Measurements from ENCODE around the gene SDK1. TPM values are rescaled to one million over a fixed set of nuclear protein-coding genes. Genes with fewer than 3 reads are reported as not detected.

SDK1 gene
- total RNA-seq, 2 experiments from 2014 or later, result 0.20 to 0.25 TPM

DNA sequence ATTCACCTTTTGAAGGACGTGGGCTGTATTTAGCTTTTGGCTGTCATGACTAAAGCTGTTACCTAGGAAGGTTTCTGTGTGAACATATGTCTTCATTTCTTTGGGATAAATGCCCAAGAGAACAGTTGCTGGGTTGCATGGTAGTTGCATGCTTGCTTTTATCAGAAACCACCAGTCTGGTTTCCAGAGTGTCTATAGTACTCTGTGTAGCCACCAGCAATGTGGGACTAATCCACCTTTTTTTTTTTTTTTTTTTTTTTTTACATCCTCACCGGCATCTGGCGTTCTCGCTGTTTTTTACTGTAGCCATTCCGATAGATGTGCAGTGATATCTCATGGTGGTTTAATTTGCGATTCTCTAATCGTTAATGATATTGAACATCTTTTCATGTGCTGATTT lies 297.8 kb downstream of the SDK1 start:
- Mint-ChIP-seq H3K4me1 (no peaks in the 10 kb centered on the region), H3K36me3 (no peaks in the 10 kb centered on the region), H3K9me3 (peaks cover 2% of the 10 kb centered on the region), H3K4me3 (no peak overlapping the region), H3K27ac (no peak overlapping the region), H3K27me3 (no peaks in the 10 kb centered on the region)
- POLR2A ChIA-PET, result no interaction called here
- DNase-seq (no peak), ATAC-seq (ENCODE audit: low read depth) (no peak)

DNA sequence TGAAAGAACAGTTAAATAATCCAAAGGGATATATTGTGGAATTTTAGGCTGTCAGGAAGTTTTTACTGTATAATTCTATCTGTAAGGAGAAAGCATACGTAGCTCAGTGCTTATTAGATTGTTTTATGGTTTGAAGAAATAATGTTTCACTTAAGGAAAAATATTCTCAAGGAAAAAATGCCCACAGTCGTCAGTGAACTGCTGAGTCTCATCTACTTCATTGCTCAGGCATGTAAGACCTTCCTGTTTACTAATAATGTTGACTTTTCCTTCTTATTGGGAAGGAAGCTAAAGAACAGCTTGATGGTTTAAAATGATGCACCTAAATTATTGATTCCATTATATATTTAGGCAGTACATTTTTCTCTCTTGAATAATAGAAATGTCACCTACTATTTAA lies 304.2 kb downstream of the SDK1 start:
- ATAC-seq (ENCODE audit: low read depth) (no peak), DNase-seq (no peak)
- H3K27ac Mint-ChIP-seq, result no peak overlapping the region
- POLR2A ChIA-PET, result interaction anchor here (0.6 kb wide), 1 partner anchor 155 kb away, joined by 3 read pairs; no protein-coding TSS in a partner anchor
- no peaks in the 10 kb centered on the region for H3K4me1 Mint-ChIP-seq
- peaks cover 4% of the 10 kb centered on the region for H3K9me3 Mint-ChIP-seq
- H3K36me3 Mint-ChIP-seq, result no peaks in the 10 kb centered on the region
- H3K4me3 Mint-ChIP-seq, result no peak overlapping the region
- peaks cover 6% of the 10 kb centered on the region for H3K27me3 Mint-ChIP-seq

DNA sequence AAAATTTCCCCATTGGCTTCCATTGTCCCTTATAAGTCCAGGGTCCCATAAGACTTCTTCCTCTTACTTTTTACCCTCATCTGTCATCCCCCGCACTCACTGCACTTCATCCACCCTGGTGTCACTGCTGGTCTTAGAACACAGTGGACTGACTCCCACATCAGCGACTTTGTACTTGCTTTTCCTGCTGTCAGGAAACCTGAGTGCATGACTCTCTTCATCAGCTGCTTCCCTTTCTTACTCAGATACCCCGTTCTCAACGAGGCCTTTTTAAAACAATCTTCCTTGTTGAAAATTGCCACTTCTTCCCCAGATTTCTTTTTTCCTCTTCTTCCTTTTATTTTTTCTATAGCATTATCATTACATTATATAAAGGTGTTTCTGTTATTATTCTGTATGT lies 305.4 kb downstream of the SDK1 start:
- ATAC-seq (ENCODE audit: low read depth), result no peak
- Mint-ChIP-seq H3K36me3 (no peaks in the 10 kb centered on the region), H3K27ac (no peak overlapping the region), H3K4me3 (no peak overlapping the region), H3K27me3 (peaks cover 6% of the 10 kb centered on the region), H3K4me1 (no peaks in the 10 kb centered on the region), H3K9me3 (peaks cover 4% of the 10 kb centered on the region)
- POLR2A ChIA-PET, result no interaction called here
- no peak for DNase-seq

DNA sequence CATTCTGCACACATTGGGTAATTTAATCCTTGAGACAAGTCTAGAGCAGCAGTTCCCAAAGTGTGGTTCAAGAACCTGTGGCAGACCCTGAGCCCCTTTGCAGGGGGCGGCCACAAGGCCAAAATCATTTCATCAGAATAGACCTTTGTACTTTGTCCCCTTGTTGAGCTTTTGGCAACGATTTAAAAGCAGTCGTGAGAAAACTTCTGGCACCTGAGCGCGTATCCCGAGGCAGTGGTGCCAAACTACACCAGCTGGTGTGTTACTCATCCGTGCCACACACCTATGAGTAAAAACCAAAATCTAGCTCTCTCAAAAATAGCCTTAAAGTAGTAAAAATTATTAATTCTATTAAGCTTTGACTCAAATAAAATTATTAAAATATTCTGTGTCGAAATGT lies 306.8 kb downstream of the SDK1 start:
- POLR2A ChIA-PET, result no interaction called here
- H3K27me3 Mint-ChIP-seq, result peaks cover 6% of the 10 kb centered on the region
- H3K9me3 Mint-ChIP-seq, result peaks cover 4% of the 10 kb centered on the region
- no peak overlapping the region for H3K27ac Mint-ChIP-seq
- no peak for DNase-seq
- no peaks in the 10 kb centered on the region for H3K4me1 Mint-ChIP-seq
- H3K4me3 Mint-ChIP-seq, result no peak overlapping the region
- ATAC-seq (ENCODE audit: low read depth), result no peak
- no peaks in the 10 kb centered on the region for H3K36me3 Mint-ChIP-seq

DNA sequence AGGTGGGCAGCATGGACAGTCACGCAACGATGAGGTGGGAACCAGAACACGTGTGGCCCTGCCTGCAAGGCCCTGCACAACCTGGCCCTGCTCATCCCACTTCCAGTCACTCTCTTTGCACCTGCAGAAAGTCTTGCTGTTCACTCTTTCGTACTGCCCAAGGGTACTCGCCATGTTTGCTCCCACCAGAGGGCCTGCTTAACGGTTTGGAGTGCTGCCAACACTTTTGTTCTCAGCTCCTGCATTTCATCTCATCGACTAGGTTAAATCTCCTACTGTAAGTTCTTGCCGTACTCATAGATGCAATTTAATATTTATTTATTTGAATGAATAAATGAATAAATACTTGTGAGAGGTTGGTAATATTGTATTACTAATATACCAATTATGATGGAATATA lies 315.3 kb downstream of the SDK1 start:
- H3K4me3 Mint-ChIP-seq, result no peak overlapping the region
- H3K36me3 Mint-ChIP-seq, result no peaks in the 10 kb centered on the region
- H3K9me3 Mint-ChIP-seq, result no peaks in the 10 kb centered on the region
- DNase-seq (no peak), ATAC-seq (ENCODE audit: low read depth) (no peak)
- POLR2A ChIA-PET, result interaction anchor here (0.6 kb wide), 1 partner anchor 9 kb away, joined by 3 read pairs; no protein-coding TSS in a partner anchor
- H3K27ac Mint-ChIP-seq, result no peak overlapping the region
- no peaks in the 10 kb centered on the region for H3K4me1 Mint-ChIP-seq
- H3K27me3 Mint-ChIP-seq, result no peaks in the 10 kb centered on the region

DNA sequence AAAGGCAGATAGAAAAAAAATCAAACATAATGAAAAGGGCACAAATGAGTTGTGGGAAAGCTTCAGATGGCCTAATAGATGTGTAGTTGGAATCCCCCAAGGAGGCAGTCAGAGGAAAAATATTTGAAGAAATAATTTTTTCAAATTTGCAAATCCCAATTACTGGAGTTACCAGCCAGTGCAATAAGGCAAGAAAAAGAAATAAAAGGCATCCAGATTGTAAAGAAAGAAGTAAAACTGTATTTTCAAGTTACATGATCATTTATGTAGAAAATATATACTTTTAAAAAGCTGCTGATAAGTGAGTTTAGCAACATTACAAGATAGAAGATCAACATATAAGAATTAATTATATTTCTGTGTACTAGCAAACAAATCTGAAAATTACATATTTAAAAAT lies 329.0 kb downstream of the SDK1 start:
- Mint-ChIP-seq H3K36me3 (no peaks in the 10 kb centered on the region), H3K27ac (no peak overlapping the region), H3K27me3 (no peaks in the 10 kb centered on the region), H3K9me3 (peaks cover 11% of the 10 kb centered on the region), H3K4me1 (no peaks in the 10 kb centered on the region), H3K4me3 (no peak overlapping the region)
- DNase-seq (no peak), ATAC-seq (ENCODE audit: low read depth) (no peak)
- POLR2A ChIA-PET, result no interaction called here

DNA sequence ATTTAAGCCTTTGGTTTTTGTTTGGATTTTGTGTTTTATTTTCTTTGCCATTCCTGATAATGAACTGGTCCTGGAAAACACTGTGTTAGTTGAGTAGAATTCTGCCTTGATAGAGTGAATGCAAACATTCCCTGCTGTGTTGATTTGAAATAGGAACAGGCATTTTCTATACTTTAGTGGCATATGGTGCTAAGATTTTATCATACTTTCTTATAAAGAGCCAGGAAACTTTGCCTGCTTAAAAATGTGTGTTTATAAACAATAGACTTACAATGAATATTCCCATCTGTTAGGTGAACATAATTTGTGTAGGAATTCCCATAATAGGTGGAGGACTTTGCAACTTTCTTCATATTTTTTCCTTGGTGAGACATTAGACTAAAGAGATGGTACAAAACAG lies 333.3 kb downstream of the SDK1 start:
- POLR2A ChIA-PET, result no interaction called here
- no peak overlapping the region for H3K27ac Mint-ChIP-seq
- no peaks in the 10 kb centered on the region for H3K36me3 Mint-ChIP-seq

DNA sequence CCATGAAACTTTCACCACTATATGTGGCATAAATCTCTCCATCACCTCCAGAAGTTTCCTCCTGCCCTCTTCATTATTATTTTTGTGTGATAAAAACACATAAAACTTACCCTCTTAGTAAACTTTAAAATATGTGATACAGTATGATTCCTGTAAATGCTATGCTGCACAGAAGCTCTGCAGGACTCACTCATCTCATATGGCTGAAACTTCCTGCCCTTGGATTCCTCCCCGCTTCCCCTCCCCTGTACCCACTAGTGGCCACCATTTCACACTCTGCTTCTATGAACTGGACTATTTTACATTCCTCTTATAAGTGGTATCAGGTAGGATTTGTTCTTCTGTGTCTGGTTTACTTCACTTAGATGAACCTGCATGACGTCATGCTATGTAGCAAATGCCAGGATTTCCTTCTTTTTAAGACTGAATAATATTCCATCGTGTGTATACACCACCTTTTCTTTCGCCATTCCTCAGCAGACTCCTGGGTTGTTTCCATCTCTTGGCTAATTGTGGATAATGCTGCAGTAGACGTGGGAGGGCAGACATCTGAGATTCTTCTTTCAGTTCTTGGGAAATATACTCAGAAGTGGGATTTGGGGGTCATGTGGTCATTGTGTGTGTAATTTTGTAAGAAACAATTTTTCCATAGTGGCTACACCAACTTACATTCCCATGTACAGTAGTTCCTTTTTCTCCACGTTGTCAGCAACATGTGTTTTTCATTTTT lies 335.2 kb downstream of the SDK1 start:
- ATAC-seq (ENCODE audit: low read depth), result no peak
- Mint-ChIP-seq H3K27ac (no peak overlapping the region), H3K36me3 (no peaks in the 10 kb centered on the region), H3K4me3 (no peak overlapping the region), H3K27me3 (peaks cover 5% of the 10 kb centered on the region), H3K4me1 (no peaks in the 10 kb centered on the region), H3K9me3 (no peaks in the 10 kb centered on the region)
- no peak for DNase-seq
- POLR2A ChIA-PET, result no interaction called here

More for the DNA sequence above, 333.3 kb downstream of the SDK1 start:
- no peak for DNase-seq
- H3K9me3 Mint-ChIP-seq, result peaks cover 9% of the 10 kb centered on the region
- no peaks in the 10 kb centered on the region for H3K4me1 Mint-ChIP-seq
- no peak overlapping the region for H3K4me3 Mint-ChIP-seq
- peaks cover 4% of the 10 kb centered on the region for H3K27me3 Mint-ChIP-seq
- ATAC-seq (ENCODE audit: low read depth), result no peak

DNA sequence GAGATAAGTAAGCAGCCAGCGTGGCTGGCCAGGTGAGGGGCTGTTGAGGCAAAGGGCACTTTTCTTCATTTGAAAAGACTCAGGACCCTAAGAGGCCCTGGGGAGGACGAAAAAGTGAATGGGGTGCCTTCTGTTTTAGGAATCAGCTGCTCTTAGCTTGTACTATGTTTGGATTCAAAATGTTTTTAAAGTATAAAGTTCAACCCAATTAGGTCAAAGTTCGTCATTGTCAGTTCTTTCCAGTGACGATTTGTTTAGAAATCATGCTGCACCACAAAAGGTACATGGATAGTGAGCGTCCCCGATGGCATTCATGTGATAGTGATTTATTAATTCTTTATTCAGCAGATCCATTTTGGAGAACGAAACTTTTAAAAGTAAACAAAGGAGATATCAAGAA lies 338.2 kb downstream of the SDK1 start:
- Mint-ChIP-seq H3K4me1 (no peaks in the 10 kb centered on the region), H3K36me3 (no peaks in the 10 kb centered on the region), H3K27me3 (peaks cover 6% of the 10 kb centered on the region), H3K4me3 (no peak overlapping the region), H3K27ac (no peak overlapping the region), H3K9me3 (no peaks in the 10 kb centered on the region)
- ATAC-seq (ENCODE audit: low read depth), result no peak
- POLR2A ChIA-PET, result no interaction called here
- DNase-seq, result no peak

DNA sequence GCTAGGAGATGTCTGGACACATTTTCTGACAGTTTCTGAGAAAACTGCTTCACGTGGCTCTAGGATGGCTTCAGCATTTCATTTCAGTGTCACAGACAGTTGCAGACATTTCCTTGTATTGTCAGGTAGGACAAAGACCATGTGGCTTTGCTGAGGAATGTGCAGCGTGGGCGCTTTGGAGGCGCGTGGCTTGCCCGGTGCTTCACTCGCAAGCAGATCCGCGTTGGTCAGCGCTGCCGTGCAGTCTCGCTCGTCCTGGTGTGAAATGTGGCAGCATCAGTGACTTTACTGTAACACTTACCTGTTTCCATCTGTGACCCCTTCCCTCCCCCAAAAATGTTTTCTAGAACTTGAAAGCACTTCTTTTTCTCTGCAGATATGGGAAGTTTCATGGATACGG lies 340.5 kb downstream of the SDK1 start:
- Mint-ChIP-seq H3K27ac (no peak overlapping the region), H3K36me3 (no peaks in the 10 kb centered on the region), H3K9me3 (no peaks in the 10 kb centered on the region), H3K27me3 (peaks cover 5% of the 10 kb centered on the region), H3K4me3 (no peak overlapping the region), H3K4me1 (no peaks in the 10 kb centered on the region)
- POLR2A ChIA-PET, result no interaction called here
- DNase-seq (no peak), ATAC-seq (ENCODE audit: low read depth) (no peak)

DNA sequence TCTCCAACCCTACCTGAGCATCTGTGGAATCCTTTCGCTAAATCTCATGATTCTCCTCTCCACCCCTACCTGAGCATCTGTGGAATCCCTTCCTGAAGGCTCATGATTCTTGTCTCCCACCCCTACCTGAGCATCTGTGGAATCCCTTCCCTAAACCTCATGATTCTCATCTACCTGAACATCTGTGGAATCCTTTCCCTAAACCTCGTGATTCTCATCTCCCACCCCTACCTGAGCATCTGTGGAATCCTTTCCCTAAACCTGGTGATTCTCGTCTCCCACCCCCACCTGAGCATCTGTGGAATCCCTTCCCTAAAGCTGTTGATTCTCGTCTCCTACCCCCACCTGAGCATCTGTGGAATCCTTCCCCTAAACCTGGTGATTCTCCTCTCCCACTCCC lies 342.0 kb downstream of the SDK1 start:
- Mint-ChIP-seq H3K27me3 (peaks cover 5% of the 10 kb centered on the region), H3K27ac (no peak overlapping the region)
- POLR2A ChIA-PET, result no interaction called here

DNA sequence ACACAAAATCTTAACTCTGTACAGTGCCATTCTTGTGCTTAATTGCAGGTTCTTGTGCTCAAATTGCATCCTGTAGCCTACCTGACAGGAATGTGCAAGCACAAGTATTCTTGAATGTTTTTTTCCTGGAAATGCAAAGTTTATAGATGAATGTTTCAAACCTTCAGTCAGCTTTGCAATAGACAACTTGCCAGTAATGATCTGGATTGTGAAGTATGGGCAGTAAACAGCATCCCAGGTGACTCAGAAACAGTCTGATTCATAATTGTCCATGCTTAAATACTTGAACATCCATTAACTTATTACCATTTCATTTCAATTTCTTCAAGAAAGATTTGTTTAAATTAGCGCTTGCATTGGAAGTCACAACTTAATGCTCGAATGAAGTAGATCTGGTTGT lies 347.2 kb downstream of the SDK1 start:
- H3K9me3 Mint-ChIP-seq, result no peaks in the 10 kb centered on the region

More for the DNA sequence above, 342.0 kb downstream of the SDK1 start:
- DNase-seq (no peak), ATAC-seq (ENCODE audit: low read depth) (no peak)
- Mint-ChIP-seq H3K4me1 (no peaks in the 10 kb centered on the region), H3K36me3 (no peaks in the 10 kb centered on the region), H3K4me3 (no peak overlapping the region), H3K9me3 (no peaks in the 10 kb centered on the region)

DNA sequence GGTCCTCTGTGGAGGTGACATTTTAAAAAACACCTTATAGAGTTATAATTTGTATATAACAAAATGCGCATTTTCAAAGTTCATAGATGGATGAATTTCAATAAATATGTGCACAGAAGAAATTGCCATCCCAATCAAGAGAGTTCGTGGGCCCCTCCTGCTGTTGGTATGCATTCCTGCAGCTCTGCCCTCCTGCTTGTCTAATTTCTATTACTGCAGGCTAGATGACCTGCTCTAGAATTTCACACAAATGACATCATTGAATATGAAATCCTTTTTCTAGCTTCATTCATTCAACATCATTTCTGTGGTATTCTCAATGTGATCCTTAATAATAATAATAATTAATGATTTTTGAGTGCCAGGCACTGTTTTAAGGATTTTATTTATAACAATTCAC lies 348.2 kb downstream of the SDK1 start:
- H3K4me1 Mint-ChIP-seq, result no peaks in the 10 kb centered on the region
- ATAC-seq (ENCODE audit: low read depth) (no peak), DNase-seq (no peak)
- H3K27ac Mint-ChIP-seq, result no peak overlapping the region
- no peak overlapping the region for H3K4me3 Mint-ChIP-seq
- H3K36me3 Mint-ChIP-seq, result no peaks in the 10 kb centered on the region
- POLR2A ChIA-PET, result no interaction called here
- no peaks in the 10 kb centered on the region for H3K9me3 Mint-ChIP-seq
- peaks cover 2% of the 10 kb centered on the region for H3K27me3 Mint-ChIP-seq

More for the DNA sequence above, 347.2 kb downstream of the SDK1 start:
- POLR2A ChIA-PET, result no interaction called here
- ATAC-seq (ENCODE audit: low read depth) (no peak), DNase-seq (no peak)
- Mint-ChIP-seq H3K4me1 (no peaks in the 10 kb centered on the region), H3K27me3 (peaks cover 2% of the 10 kb centered on the region), H3K4me3 (no peak overlapping the region), H3K36me3 (no peaks in the 10 kb centered on the region), H3K27ac (no peak overlapping the region)

DNA sequence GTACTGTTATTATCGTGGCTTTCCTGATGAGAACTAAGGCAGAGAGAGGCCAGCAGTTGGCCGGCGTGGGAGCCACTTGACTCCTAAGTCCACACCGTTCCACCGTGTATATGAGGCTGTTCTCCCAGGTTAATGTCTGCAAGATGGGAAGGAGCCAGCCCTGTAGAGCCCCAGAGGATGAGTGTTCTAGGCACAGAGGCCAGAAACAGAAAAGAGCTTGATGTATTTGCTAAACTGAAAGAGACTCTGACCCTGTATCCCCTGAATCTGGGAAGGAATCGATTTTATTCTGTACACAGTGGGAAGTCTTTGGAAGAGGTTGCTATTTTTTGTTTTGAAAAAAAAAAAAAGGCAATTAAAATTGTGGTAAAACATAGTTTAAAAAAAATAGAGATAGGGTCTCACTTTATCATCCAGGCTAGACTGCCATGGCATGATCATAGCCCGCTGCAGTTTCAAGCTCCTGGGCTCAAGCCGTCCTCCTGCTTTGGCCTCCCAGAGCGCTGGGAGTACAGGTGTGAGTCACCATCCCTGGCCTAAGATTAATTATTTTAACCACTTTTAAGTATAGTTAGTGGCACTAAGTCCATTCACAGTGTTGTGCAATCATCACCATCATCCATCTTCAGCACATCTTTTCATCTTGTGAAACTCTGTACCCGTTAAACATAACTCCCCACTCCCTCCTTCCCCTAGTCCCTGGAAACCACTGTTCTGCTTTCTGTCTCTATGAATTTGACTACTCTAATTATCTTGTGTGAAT lies 348.8 kb downstream of the SDK1 start:
- Mint-ChIP-seq H3K36me3 (no peaks in the 10 kb centered on the region), H3K27me3 (peaks cover 2% of the 10 kb centered on the region), H3K4me3 (no peak overlapping the region), H3K27ac (no peak overlapping the region), H3K9me3 (no peaks in the 10 kb centered on the region), H3K4me1 (no peaks in the 10 kb centered on the region)
- ATAC-seq (ENCODE audit: low read depth), result no peak
- POLR2A ChIA-PET, result no interaction called here
- no peak for DNase-seq

Measured in activated naive CD8-positive, alpha-beta T cell treated with anti-CD3 and anti-CD28 coated beads, Interleukin-2, amount 10 ng/mL, durations not matched to agents 7 days and 5 days (primary cell).